GM12878 (cell line): ENCODE measurements around the gene DTX1. TPM values are rescaled to one million over a fixed set of nuclear protein-coding genes. Genes with fewer than 3 reads are reported as not detected.

Source experiments
- BCL11A ChIP-seq: IDR thresholded peaks from 2 replicates; pipeline ENCODE4 v1.6.1; 2011; ENCODE audit warnings: low read depth, low read length
- BCL3 ChIP-seq: IDR thresholded peaks from 2 replicates; pipeline ENCODE4 v1.6.1; 2011; ENCODE audit warnings: borderline replicate concordance, low read depth, mild to moderate bottlenecking, moderate library complexity, low read length; ENCODE audit not compliant: insufficient read depth, poor library complexity, severe bottlenecking
- BRCA1 ChIP-seq: IDR thresholded peaks from 2 replicates; pipeline ENCODE4 v1.6.1; 2011; ENCODE audit warnings: low read depth, low read length, improper control_type of control experiment
- CHD4 ChIP-seq: fragments of 200-600 bp; sonication (generic); IDR thresholded peaks from 2 replicates; pipeline ENCODE4 v1.6.1; 2016; ENCODE audit warnings: mild to moderate bottlenecking
- EZH2 ChIP-seq: IDR thresholded peaks from 2 replicates; pipeline ENCODE4 v1.6.1; 2012; ENCODE audit warnings: low read depth, mild to moderate bottlenecking, control low read depth, inconsistent platforms, low read length, borderline replicate concordance; ENCODE audit not compliant: control insufficient read depth
- FOXM1 ChIP-seq: IDR thresholded peaks from 2 replicates; pipeline ENCODE4 v1.6.1; 2012; ENCODE audit warnings: low read depth, mild to moderate bottlenecking, inconsistent platforms, low read length, moderate library complexity
- HDAC6 ChIP-seq: fragments of 200-600 bp; sonication (generic); IDR thresholded peaks from one replicate; pipeline ENCODE4 v1.8.0; 2017; ENCODE audit warnings: antibody characterized with exemption; ENCODE audit not compliant: unreplicated experiment
- IKZF1 ChIP-seq: fragments of 450-650 bp; conservative IDR thresholded peaks from 2 replicates; pipeline ENCODE4 v1.6.1; 2017; ENCODE audit warnings: antibody characterized with exemption, mild to moderate bottlenecking
- IRF3 ChIP-seq: fragments of 450-650 bp; IDR thresholded peaks from 2 replicates; pipeline ENCODE4 v1.6.1; 2014; ENCODE audit warnings: mild to moderate bottlenecking
- JUNB ChIP-seq: IDR thresholded peaks from 2 replicates; pipeline ENCODE4 v1.6.1; 2016; ENCODE audit warnings: antibody characterized with exemption, mild to moderate bottlenecking
- NBN ChIP-seq: fragments of 450-650 bp; IDR thresholded peaks from 2 replicates; pipeline ENCODE4 v1.6.1; 2016
- NRF1 ChIP-seq: conservative IDR thresholded peaks from 2 replicates; pipeline ENCODE4 v1.6.1; 2011; ENCODE audit warnings: mild to moderate bottlenecking, low read depth, low read length, improper control_type of control experiment
- PAX8 ChIP-seq: fragments of 450-650 bp; IDR thresholded peaks from 2 replicates; pipeline ENCODE4 v1.6.1; 2017; ENCODE audit warnings: mild to moderate bottlenecking, moderate library complexity
- PBX3 ChIP-seq: IDR thresholded peaks from 2 replicates; pipeline ENCODE4 v1.6.1; 2011; ENCODE audit warnings: mild to moderate bottlenecking, low read depth, low read length, moderate library complexity; ENCODE audit not compliant: insufficient replicate concordance
- POLR2A ChIP-seq: IDR thresholded peaks from 2 replicates; pipeline ENCODE4 v1.6.1; 2011; ENCODE audit warnings: low read depth, mild to moderate bottlenecking, low read length
- POU2F2 ChIP-seq: IDR thresholded peaks from 3 replicates; pipeline ENCODE4 v1.6.1; 2011; ENCODE audit warnings: low read depth, mild to moderate bottlenecking, low read length, borderline replicate concordance
- RAD21 ChIP-seq: IDR thresholded peaks from 2 replicates; pipeline ENCODE4 v1.6.1; 2011; ENCODE audit warnings: mild to moderate bottlenecking, low read depth, low read length, moderate library complexity; ENCODE audit not compliant: insufficient read depth
- RBBP5 ChIP-seq: fragments of 200-600 bp; sonication (generic); conservative IDR thresholded peaks from 2 replicates; pipeline ENCODE4 v1.6.1; 2016
- RELB ChIP-seq: fragments of 450-650 bp; IDR thresholded peaks from 2 replicates; pipeline ENCODE4 v1.6.1; 2017; ENCODE audit warnings: low read depth, mild to moderate bottlenecking, moderate library complexity
- RUNX3 ChIP-seq: IDR thresholded peaks from 2 replicates; pipeline ENCODE4 v1.6.1; 2012; ENCODE audit warnings: low read length, inconsistent platforms
- SIX5 ChIP-seq: IDR thresholded peaks from 2 replicates; pipeline ENCODE4 v1.6.1; 2011; ENCODE audit warnings: mild to moderate bottlenecking, low read depth, low read length, moderate library complexity; ENCODE audit not compliant: severe bottlenecking
- SMAD1 ChIP-seq: fragments of 450-650 bp; IDR thresholded peaks from 2 replicates; pipeline ENCODE4 v1.6.1; 2018; ENCODE audit warnings: mild to moderate bottlenecking, low read depth; ENCODE audit not compliant: partially characterized antibody
- SMC3 ChIP-seq: IDR thresholded peaks from 2 replicates; pipeline ENCODE4 v1.6.1; 2011; ENCODE audit warnings: low read length, improper control_type of control experiment, borderline replicate concordance
- SREBF1 ChIP-seq: IDR thresholded peaks from 2 replicates; pipeline ENCODE4 v1.6.1; 2012; ENCODE audit warnings: mild to moderate bottlenecking, low read length
- TAF1 ChIP-seq: IDR thresholded peaks from 2 replicates; pipeline ENCODE4 v1.6.1; 2011; ENCODE audit warnings: mild to moderate bottlenecking, low read depth, low read length, borderline replicate concordance
- TCF3 ChIP-seq: IDR thresholded peaks from 2 replicates; pipeline ENCODE4 v1.6.1; 2012; ENCODE audit warnings: low read depth, mild to moderate bottlenecking, low read length, borderline replicate concordance; ENCODE audit not compliant: insufficient read depth
- WRNIP1 ChIP-seq: IDR thresholded peaks from 2 replicates; pipeline ENCODE4 v1.6.1; 2011; ENCODE audit warnings: low read depth, low read length, improper control_type of control experiment, borderline replicate concordance
- ZNF217 ChIP-seq: fragments of 450-650 bp; IDR thresholded peaks from 2 replicates; pipeline ENCODE4 v1.6.1; 2017; ENCODE audit warnings: antibody characterized with exemption, mild to moderate bottlenecking
- ZZZ3 ChIP-seq: IDR thresholded peaks from 2 replicates; pipeline ENCODE4 v1.6.1; 2011; ENCODE audit warnings: low read depth; ENCODE audit not compliant: control insufficient read depth, insufficient read length
- polyA plus RNA-seq, 11 experiments: library from polyadenylated mRNA; depleted of rRNA in 4 of 11; unstranded in 6 of 11; stranded (reverse) in 5 of 11; fragments of >200 nt; fragmentation: Nextera tagmentation in 4 of 11; fragmentation: Illumina TruSeq in 1 of 11; extraction: Ambion mirVana in 4 of 11; extraction: Trizol in 1 of 11; gene quantifications; 1 replicate in 1 of 11; 2 replicates in 10 of 11; pipeline versions ENCODE4 v1.2.1 to v1.2.3, GENCODE V29; 2011 to 2016; ENCODE audit warnings: inconsistent platforms in 2 of 11, missing spikeins in 2 of 11, low read depth in 1 of 11
- total RNA-seq, 4 experiments: library from RNA; depleted of rRNA in 3 of 4; stranded (reverse); fragments of >200 nt in 3 of 4; fragmentation: Illumina TruSeq in 1 of 4; extraction: Trizol in 1 of 4; gene quantifications; 2 replicates each; pipeline versions ENCODE4 v1.2.1 to v1.2.3, GENCODE V29; 2013 to 2021

DTX1 gene
- total and polyA plus RNA-seq, 10 of the 15 experiments (the other 5 are each of a cell fraction or from before 2014, with no cell fraction given) = 0.09 to 2.8 (median 0.66) TPM

GRCh38 chr12:113082486-113083148 is 26.1 kb downstream of the DTX1 start (continued):
- no peak for TF ChIP-seq IRF3
- no peak for TF ChIP-seq WRNIP1
- no peak for TF ChIP-seq PBX3
- no peak for TF ChIP-seq SMC3
- no peak for TF ChIP-seq SREBF1
- TF ChIP-seq NRF1 = no peak
- no peak for TF ChIP-seq ZZZ3
- no peak for TF ChIP-seq POLR2A
- no peak for TF ChIP-seq BCL11A
- TF ChIP-seq RELB = peak; percentile 62
- no peak for TF ChIP-seq FOXM1
- TF ChIP-seq RUNX3 = peak; percentile 81
- TF ChIP-seq EZH2 = no peak
- TF ChIP-seq ZNF217 = peak; percentile 69; the same call in 1 of the 2 replicates
- no peak for TF ChIP-seq TCF3
- no peak for TF ChIP-seq HDAC6
- no peak for TF ChIP-seq BCL3
- no peak for TF ChIP-seq TAF1
- TF ChIP-seq POU2F2 = peak; percentile 28; the same call in 1 of the 3 replicates
- no peak for TF ChIP-seq RBBP5
- no peak for TF ChIP-seq SIX5
- no peak for TF ChIP-seq PAX8
- no peak for TF ChIP-seq CHD4
- no peak for TF ChIP-seq IKZF1
- peak; percentile 53; the same call in 1 of the 2 replicates for TF ChIP-seq NBN
- no peak for TF ChIP-seq SMAD1
- TF ChIP-seq JUNB = no peak
- TF ChIP-seq RAD21 = no peak
- TF ChIP-seq BRCA1 = no peak
